ENCODE measurements around the gene GAB1.

- no peak for TF ChIP-seq POLR2A (IDR thresholded peaks at IDR 0.05)
- TF ChIP-seq, protein P1, sequence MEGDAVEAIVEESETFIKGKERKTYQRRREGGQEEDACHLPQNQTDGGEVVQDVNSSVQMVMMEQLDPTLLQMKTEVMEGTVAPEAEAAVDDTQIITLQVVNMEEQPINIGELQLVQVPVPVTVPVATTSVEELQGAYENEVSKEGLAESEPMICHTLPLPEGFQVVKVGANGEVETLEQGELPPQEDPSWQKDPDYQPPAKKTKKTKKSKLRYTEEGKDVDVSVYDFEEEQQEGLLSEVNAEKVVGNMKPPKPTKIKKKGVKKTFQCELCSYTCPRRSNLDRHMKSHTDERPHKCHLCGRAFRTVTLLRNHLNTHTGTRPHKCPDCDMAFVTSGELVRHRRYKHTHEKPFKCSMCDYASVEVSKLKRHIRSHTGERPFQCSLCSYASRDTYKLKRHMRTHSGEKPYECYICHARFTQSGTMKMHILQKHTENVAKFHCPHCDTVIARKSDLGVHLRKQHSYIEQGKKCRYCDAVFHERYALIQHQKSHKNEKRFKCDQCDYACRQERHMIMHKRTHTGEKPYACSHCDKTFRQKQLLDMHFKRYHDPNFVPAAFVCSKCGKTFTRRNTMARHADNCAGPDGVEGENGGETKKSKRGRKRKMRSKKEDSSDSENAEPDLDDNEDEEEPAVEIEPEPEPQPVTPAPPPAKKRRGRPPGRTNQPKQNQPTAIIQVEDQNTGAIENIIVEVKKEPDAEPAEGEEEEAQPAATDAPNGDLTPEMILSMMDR (IDR thresholded peaks at IDR 0.05): no peak
Measured at GRCh38 chr4:143300860-143301259, 35.8 kb upstream of the GAB1 start.
